Activated naive CD8-positive, alpha-beta T cell treated with anti-CD3 and anti-CD28 coated beads, Interleukin-2, amount 10 ng/mL, durations not matched to agents 7 days and 5 days (primary cell): Measurements from ENCODE around the gene NGFR. TPM values are rescaled to one million over a fixed set of nuclear protein-coding genes. Genes with fewer than 3 reads are reported as not detected.

Source experiments
- ATAC-seq: fragments of 150-1000 bp; cut with Tn5 transposase; one replicate; pipeline ENCODE4 v1.10.0; 2021; ENCODE audit warnings: low read depth, moderate library complexity
- POLR2A ChIA-PET: fragments of 350-600 bp; sonication (Branson Sonifier 250); formaldehyde crosslinking; loops from one replicate; lab custom pipeline; 2021; ENCODE audit warnings: antibody characterized with exemption; lab: Charles Lee
- DNase-seq: peaks from one replicate; pipeline ENCODE4 v3.0.0; 2021
- H3K27ac Mint-ChIP-seq: one replicate; pipeline ENCODE4 v1.8.0; 2022; ENCODE audit warnings: mild to moderate bottlenecking, mixed read lengths
- H3K27me3 Mint-ChIP-seq: one replicate; pipeline ENCODE4 v1.8.0; 2022; ENCODE audit warnings: mild to moderate bottlenecking, moderate library complexity, mixed read lengths
- H3K36me3 Mint-ChIP-seq: one replicate; pipeline ENCODE4 v1.8.0; 2021; ENCODE audit warnings: mild to moderate bottlenecking, mixed read lengths
- H3K4me1 Mint-ChIP-seq: one replicate; pipeline ENCODE4 v1.8.0; 2021; ENCODE audit warnings: mixed read lengths
- H3K4me3 Mint-ChIP-seq: one replicate; pipeline ENCODE4 v1.8.0; 2022; ENCODE audit warnings: mild to moderate bottlenecking, moderate library complexity, mixed read lengths
- H3K9me3 Mint-ChIP-seq: one replicate; pipeline ENCODE4 v1.8.0; 2021; ENCODE audit warnings: mixed read lengths
- total RNA-seq, 2 experiments: library from RNA; stranded (reverse); gene quantifications; one replicate each; pipeline ENCODE4 v1.2.3, GENCODE V29; 2021

NGFR gene
- total RNA-seq, 2 experiments from 2014 or later: 0.50 TPM; not detected in 1

GRCh38 chr17:49518346-49519078, 23.4 kb downstream of the NGFR start:
- ATAC-seq: no peak
- Mint-ChIP-seq H3K9me3 (no peaks in the 10 kb centered on the region), H3K27me3 (peaks cover 3% of the 10 kb centered on the region), H3K36me3 (no peaks in the 10 kb centered on the region), H3K27ac (no peak overlapping the region), H3K4me3 (no peak overlapping the region), H3K4me1 (peaks cover 11% of the 10 kb centered on the region)
- peak; percentile 12 for DNase-seq
- POLR2A ChIA-PET: no interaction called here

DNA sequence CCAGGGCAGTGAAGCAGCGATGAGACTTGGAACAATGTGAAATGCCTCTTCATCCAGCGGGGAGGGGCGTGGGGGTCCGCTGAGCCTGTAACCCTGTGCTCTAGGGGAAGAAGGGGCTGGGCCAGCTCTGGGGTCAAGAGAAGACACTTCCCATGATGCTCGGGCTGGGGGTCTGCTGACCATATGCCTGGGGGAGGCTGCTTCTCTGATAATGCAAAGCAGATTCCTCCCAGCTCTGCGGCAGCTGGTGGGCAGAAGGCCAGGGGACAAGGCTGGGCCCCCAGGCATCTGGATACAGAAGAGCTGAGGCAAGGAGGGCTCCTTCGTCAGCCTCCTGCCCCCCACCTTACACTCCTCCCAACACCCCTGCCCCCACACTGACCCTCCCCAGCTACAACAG, 24.7 kb downstream of the NGFR start:
- Mint-ChIP-seq H3K9me3 (no peaks in the 10 kb centered on the region), H3K27ac (no peak overlapping the region), H3K36me3 (no peaks in the 10 kb centered on the region), H3K27me3 (peaks cover 3% of the 10 kb centered on the region), H3K4me3 (no peak overlapping the region), H3K4me1 (peaks cover 11% of the 10 kb centered on the region)
- POLR2A ChIA-PET: interaction anchor here (1.5 kb wide), 1 partner anchor 107 kb away, joined by 4 read pairs; no protein-coding TSS in a partner anchor
- DNase-seq: no peak
- no peak for ATAC-seq

DNA sequence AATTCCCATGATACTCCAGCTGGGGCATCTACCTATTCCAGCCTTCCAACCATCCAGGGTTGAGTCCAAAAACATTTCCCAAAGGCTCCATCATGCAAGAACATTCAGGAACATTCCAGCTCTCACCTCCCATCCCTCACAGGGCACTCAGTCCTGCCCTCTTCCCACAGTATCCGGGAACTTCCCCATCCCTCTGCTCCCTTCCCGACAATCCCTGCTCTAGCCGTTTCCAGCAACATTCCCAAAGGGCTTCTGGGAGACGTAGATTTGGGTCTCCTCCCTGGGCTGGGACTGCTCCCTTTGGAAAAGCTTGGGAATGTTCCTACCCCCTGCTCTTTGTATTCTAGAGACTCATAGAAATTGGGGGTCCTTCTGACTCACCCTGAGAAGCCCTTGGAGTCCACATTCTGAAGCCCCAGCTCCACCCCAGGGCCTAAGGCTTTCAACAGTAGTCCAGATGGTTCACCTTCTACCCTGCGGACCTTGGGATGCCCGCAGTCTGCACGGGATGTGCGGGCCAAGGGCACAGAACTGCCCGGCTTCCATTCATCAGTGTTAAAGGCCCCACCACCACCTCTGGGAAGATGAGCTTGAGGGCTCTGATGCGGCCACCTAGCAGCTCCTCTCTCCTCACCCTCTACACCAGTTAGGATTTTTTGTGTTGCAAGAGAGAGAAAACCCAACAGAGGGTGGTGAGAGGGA, 25.4 kb downstream of the NGFR start:
- no peak for DNase-seq
- Mint-ChIP-seq H3K4me3 (no peak overlapping the region), H3K9me3 (no peaks in the 10 kb centered on the region), H3K36me3 (no peaks in the 10 kb centered on the region), H3K27ac (no peak overlapping the region), H3K4me1 (peaks cover 4% of the 10 kb centered on the region), H3K27me3 (peaks cover 3% of the 10 kb centered on the region)
- ATAC-seq: no peak
- POLR2A ChIA-PET: interaction anchor here (1.5 kb wide), 1 partner anchor 107 kb away, joined by 4 read pairs; no protein-coding TSS in a partner anchor

GRCh38 chr17:49521088-49521450, 26.0 kb downstream of the NGFR start:
- H3K9me3 Mint-ChIP-seq: no peaks in the 10 kb centered on the region
- H3K4me1 Mint-ChIP-seq: peaks cover 3% of the 10 kb centered on the region
- H3K4me3 Mint-ChIP-seq: no peak overlapping the region
- POLR2A ChIA-PET: interaction anchor here (1.5 kb wide), 1 partner anchor 108 kb away, joined by 4 read pairs; no protein-coding TSS in a partner anchor
- no peak overlapping the region for H3K27ac Mint-ChIP-seq
- no peak for ATAC-seq
- H3K36me3 Mint-ChIP-seq: no peaks in the 10 kb centered on the region
- no peak for DNase-seq
- peaks cover 3% of the 10 kb centered on the region for H3K27me3 Mint-ChIP-seq

GRCh38 chr17:49521471-49522356, 26.6 kb downstream of the NGFR start:
- ATAC-seq: no peak
- H3K27ac Mint-ChIP-seq: no peak overlapping the region
- H3K9me3 Mint-ChIP-seq: no peaks in the 10 kb centered on the region
- peaks cover under 1% of the 10 kb centered on the region for H3K27me3 Mint-ChIP-seq
- POLR2A ChIA-PET: no interaction called here
- H3K4me3 Mint-ChIP-seq: no peak overlapping the region
- H3K36me3 Mint-ChIP-seq: no peaks in the 10 kb centered on the region
- H3K4me1 Mint-ChIP-seq: peaks cover 3% of the 10 kb centered on the region
- DNase-seq: no peak

DNA sequence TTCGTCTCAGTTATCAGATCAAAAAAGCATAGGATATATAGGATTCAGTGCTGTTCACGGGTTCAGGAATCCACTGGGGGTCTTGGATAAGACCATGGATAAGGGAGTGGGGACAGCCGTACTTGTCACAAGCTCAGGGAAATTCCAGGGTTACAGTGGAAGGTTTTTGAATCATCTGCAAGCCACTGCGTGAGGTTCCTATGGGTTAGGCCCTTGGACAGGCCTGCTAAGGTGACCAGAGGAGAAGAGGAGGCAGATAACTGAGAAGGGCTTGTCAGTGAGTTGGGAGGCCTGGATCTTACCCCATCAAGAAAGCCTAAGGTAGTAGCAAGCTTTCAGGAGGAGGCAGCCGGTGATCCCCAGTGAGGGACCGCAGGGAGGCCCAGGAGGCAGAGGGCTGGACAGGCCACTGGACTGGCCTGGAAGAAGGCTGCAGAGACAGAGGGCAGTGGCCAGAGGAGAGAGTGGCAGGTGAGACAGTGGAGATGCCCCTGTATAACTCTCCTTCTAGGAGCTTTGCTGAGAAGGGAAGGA, 27.3 kb downstream of the NGFR start:
- H3K4me3 Mint-ChIP-seq: no peak overlapping the region
- ATAC-seq: no peak
- no peak overlapping the region for H3K27ac Mint-ChIP-seq
- POLR2A ChIA-PET: no interaction called here
- H3K36me3 Mint-ChIP-seq: no peaks in the 10 kb centered on the region
- H3K27me3 Mint-ChIP-seq: peaks cover 2% of the 10 kb centered on the region
- H3K9me3 Mint-ChIP-seq: no peaks in the 10 kb centered on the region
- DNase-seq: no peak
- peaks cover 3% of the 10 kb centered on the region for H3K4me1 Mint-ChIP-seq

DNA sequence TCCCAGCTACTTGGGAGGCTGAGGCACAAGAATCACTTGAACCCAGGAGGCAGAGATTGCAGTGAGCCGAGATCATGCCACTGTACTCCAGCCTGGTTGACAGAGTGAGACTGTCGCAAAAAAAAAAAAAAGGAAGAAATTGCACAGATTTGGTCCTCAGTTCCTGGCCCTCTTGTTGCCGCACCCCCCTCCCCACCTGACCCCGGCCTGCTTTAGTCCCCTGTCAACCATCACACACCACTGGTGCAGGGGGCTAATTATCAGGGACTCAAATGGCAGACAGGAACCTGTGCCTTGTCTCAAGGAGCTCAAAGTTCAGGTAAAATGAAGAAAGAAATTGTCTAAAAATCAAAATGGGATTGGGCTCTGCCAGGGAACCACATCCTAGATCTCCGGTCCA, 28.1 kb downstream of the NGFR start:
- Mint-ChIP-seq H3K9me3 (no peaks in the 10 kb centered on the region), H3K4me1 (peaks cover 3% of the 10 kb centered on the region), H3K27me3 (peaks cover 2% of the 10 kb centered on the region), H3K36me3 (no peaks in the 10 kb centered on the region), H3K27ac (no peak overlapping the region), H3K4me3 (no peak overlapping the region)
- ATAC-seq: no peak
- no peak for DNase-seq
- POLR2A ChIA-PET: no interaction called here

GRCh38 chr17:49523706-49524472, 28.8 kb downstream of the NGFR start:
- POLR2A ChIA-PET: no interaction called here
- H3K27ac Mint-ChIP-seq: no peak overlapping the region
- no peak overlapping the region for H3K4me3 Mint-ChIP-seq
- DNase-seq (no peak), ATAC-seq (peak; percentile 77)
- H3K27me3 Mint-ChIP-seq: peaks cover 5% of the 10 kb centered on the region
- no peaks in the 10 kb centered on the region for H3K36me3 Mint-ChIP-seq
- no peaks in the 10 kb centered on the region for H3K9me3 Mint-ChIP-seq
- peaks cover 3% of the 10 kb centered on the region for H3K4me1 Mint-ChIP-seq

GRCh38 chr17:49524473-49525359, 29.6 kb downstream of the NGFR start:
- peaks cover 5% of the 10 kb centered on the region for H3K27me3 Mint-ChIP-seq
- no peak overlapping the region for H3K27ac Mint-ChIP-seq
- H3K36me3 Mint-ChIP-seq: no peaks in the 10 kb centered on the region
- no peak overlapping the region for H3K4me3 Mint-ChIP-seq
- ATAC-seq (no peak), DNase-seq (peak; percentile 18)
- peaks cover 3% of the 10 kb centered on the region for H3K4me1 Mint-ChIP-seq
- no peaks in the 10 kb centered on the region for H3K9me3 Mint-ChIP-seq
- POLR2A ChIA-PET: interaction anchor here (0.7 kb wide), 1 partner anchor 314 kb away, joined by 3 read pairs; the partner anchor contains the start of genes ABI3 and GNGT2

DNA sequence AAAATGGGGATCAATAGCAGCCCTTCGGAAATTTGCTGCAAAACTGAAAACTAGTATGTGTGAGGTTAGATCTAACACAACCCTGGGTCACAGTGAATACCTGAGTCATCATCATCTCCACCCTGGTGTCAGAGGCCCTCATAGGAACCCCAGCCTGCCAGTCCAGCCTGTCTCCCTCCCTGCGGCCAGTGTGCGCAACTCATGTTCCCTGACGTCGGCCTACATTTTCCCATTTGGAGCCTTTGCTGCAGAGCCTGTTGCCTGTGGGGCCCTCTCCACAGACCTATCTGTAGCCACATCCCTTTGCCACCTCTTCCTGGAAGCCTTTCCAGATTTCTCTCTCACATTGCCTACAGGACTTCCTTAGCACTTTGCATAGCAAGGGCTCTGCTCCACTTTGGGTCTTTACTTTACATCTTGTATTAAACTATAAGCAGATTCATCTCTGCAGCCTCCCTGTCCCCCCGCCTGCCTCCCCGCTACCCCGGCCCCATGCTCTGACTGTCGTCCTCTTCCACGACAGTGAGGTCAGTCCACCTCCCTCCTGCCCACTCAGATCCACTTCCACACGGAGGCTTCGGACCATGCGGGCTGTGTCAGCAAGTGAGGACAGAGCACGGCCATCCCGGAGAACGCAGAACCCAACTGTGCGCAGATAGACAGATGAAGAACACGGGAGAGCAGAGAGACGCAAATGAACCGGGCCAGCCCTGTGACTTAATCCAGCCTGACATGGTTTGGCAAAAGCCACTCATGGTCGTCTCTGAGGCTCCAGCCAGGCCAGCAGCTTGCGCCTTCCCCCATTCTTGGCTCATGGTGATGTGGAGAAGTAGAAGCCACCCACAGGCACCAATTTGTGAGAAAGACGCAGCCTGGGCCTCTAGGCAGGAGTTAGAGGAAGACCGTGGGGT, 31.0 kb downstream of the NGFR start:
- H3K4me3 Mint-ChIP-seq: no peak overlapping the region

More for the DNA sequence above, 31.0 kb downstream of the NGFR start:
- Mint-ChIP-seq H3K27me3 (peaks cover 12% of the 10 kb centered on the region), H3K27ac (no peak overlapping the region), H3K9me3 (no peaks in the 10 kb centered on the region), H3K4me1 (peaks cover 3% of the 10 kb centered on the region), H3K36me3 (no peaks in the 10 kb centered on the region)
- ATAC-seq (no peak), DNase-seq (no peak)
- POLR2A ChIA-PET: no interaction called here
